Neural crest cell (in vitro differentiated cells): ENCODE results near the gene GOLGA8N. TPM values are rescaled to one million over a fixed set of nuclear protein-coding genes. Genes with fewer than 3 reads are reported as not detected.

Source experiments
- DNase-seq: peaks from one replicate; pipeline ENCODE4 v3.0.0; 2021; ENCODE audit warnings: low read depth, mixed read lengths, low spot score
- H3K27ac Mint-ChIP-seq: one replicate; pipeline ENCODE4 v1.8.0; 2021; ENCODE audit warnings: mild to moderate bottlenecking, mixed read lengths; ENCODE audit not compliant: unreplicated experiment
- H3K27me3 Mint-ChIP-seq: 2 replicates; pipeline ENCODE4 v1.8.0; 2021; ENCODE audit warnings: low read depth, mild to moderate bottlenecking, mixed read lengths
- H3K36me3 Mint-ChIP-seq: 2 replicates; pipeline ENCODE4 v1.8.0; 2021; ENCODE audit warnings: low read depth, mild to moderate bottlenecking, mixed read lengths
- H3K4me1 Mint-ChIP-seq: 2 replicates; pipeline ENCODE4 v1.8.0; 2021; ENCODE audit warnings: mixed read lengths
- H3K4me3 Mint-ChIP-seq: one replicate; pipeline ENCODE4 v1.8.0; 2021; ENCODE audit warnings: mild to moderate bottlenecking, mixed read lengths
- H3K9me3 Mint-ChIP-seq: 2 replicates; pipeline ENCODE4 v1.8.0; 2021; ENCODE audit warnings: mixed read lengths
- total RNA-seq: library from RNA; stranded (reverse); gene quantifications from 2 replicates; pipeline ENCODE4 v1.2.1, GENCODE V29; 2021
- TF ChIP-seq, protein P1 (sequence below): fragments of 200-600 bp; sonication (generic); conservative IDR thresholded peaks from 2 replicates; pipeline ENCODE4 v1.5.0; 2021; ENCODE audit warnings: antibody characterized with exemption, mild to moderate bottlenecking

GOLGA8N gene
- total RNA-seq, 1 donor from 2014 or later, result 2.6 TPM

- no peaks in the 10 kb centered on the region for H3K9me3 Mint-ChIP-seq
- no peak overlapping the region for H3K27ac Mint-ChIP-seq
- H3K27me3 Mint-ChIP-seq, result no peaks in the 10 kb centered on the region
- TF ChIP-seq, protein P1, sequence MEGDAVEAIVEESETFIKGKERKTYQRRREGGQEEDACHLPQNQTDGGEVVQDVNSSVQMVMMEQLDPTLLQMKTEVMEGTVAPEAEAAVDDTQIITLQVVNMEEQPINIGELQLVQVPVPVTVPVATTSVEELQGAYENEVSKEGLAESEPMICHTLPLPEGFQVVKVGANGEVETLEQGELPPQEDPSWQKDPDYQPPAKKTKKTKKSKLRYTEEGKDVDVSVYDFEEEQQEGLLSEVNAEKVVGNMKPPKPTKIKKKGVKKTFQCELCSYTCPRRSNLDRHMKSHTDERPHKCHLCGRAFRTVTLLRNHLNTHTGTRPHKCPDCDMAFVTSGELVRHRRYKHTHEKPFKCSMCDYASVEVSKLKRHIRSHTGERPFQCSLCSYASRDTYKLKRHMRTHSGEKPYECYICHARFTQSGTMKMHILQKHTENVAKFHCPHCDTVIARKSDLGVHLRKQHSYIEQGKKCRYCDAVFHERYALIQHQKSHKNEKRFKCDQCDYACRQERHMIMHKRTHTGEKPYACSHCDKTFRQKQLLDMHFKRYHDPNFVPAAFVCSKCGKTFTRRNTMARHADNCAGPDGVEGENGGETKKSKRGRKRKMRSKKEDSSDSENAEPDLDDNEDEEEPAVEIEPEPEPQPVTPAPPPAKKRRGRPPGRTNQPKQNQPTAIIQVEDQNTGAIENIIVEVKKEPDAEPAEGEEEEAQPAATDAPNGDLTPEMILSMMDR, result no peak
- no peaks in the 10 kb centered on the region for H3K36me3 Mint-ChIP-seq
- no peak overlapping the region for H3K4me3 Mint-ChIP-seq
- no peak for DNase-seq
- H3K4me1 Mint-ChIP-seq, result no peaks in the 10 kb centered on the region
Measured at GRCh38 chr15:32656091-32656490, 62.8 kb downstream of the GOLGA8N start.

DNA sequence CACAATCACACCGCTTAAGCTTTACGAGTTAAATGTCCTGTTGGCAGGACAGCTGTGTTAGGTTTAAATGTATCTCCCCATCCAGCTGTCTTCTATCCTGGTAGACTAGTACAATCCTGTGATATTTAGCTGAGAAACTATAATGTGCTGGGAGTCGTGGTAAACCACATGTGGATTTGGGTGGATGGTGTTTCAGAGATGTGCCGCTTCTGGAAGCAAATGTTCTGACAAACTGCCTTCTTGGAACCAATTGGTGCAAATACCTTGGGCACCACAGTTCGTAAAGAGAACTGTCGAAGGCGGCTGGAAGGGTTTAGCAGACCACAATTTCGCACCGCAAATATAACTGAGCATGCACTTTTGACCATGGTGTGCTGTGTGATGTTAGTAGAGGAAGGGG lies 63.2 kb downstream of the GOLGA8N start:
- TF ChIP-seq, protein P1, result no peak
- no peak for DNase-seq
- no peaks in the 10 kb centered on the region for H3K36me3 Mint-ChIP-seq
- H3K9me3 Mint-ChIP-seq, result no peaks in the 10 kb centered on the region
- H3K4me1 Mint-ChIP-seq, result no peaks in the 10 kb centered on the region
- H3K4me3 Mint-ChIP-seq, result no peak overlapping the region
- H3K27ac Mint-ChIP-seq, result no peak overlapping the region
- H3K27me3 Mint-ChIP-seq, result no peaks in the 10 kb centered on the region

Other genes with a start within 250 kb of the GOLGA8N start
- gene GOLGA8K, start 190.2 kb upstream of the GOLGA8N start, total RNA-seq, result 1.6 and 1.8 TPM in 2 replicates
- gene GOLGA8O, start 137.8 kb upstream of the GOLGA8N start, total RNA-seq, result 0.45 TPM in 1 of 2 replicates, not detected in the other
- 95.2 and 96.0 TPM in 2 replicates for gene ARHGAP11A, start 22.0 kb downstream of the GOLGA8N start, total RNA-seq
- gene SCG5, start 48.3 kb downstream of the GOLGA8N start, total RNA-seq, result 25.1 and 28.9 TPM in 2 replicates
- gene GREM1, start 124.5 kb downstream of the GOLGA8N start, total RNA-seq, result 0.07 and 0.09 TPM in 2 replicates